Osteoblast (primary cell): ENCODE data around the gene EHBP1. TPM values are rescaled to one million over a fixed set of nuclear protein-coding genes. Genes with fewer than 3 reads are reported as not detected.
A peak's percentile ranks its signal among the peaks of the same experiment; 100 is the strongest.

Experiments
- DNase-seq: peaks from one replicate; pipeline ENCODE4 v3.0.0; 2011; ENCODE audit warnings: low spot score, mixed read lengths; ENCODE audit not compliant: insufficient read length; ENCODE audit errors: missing footprints
- H2AFZ ChIP-seq: 2 replicates; pipeline ENCODE4 v1.6.0; 2011; ENCODE audit warnings: mild to moderate bottlenecking, low read length
- H3K27ac ChIP-seq: 2 replicates; pipeline ENCODE4 v1.5.1; 2011; ENCODE audit warnings: mild to moderate bottlenecking, low read depth, low read length, moderate library complexity
- H3K27me3 ChIP-seq: 2 replicates; pipeline ENCODE4 v1.6.0; 2012; ENCODE audit warnings: mild to moderate bottlenecking, control low read depth, inconsistent platforms, low read length, moderate library complexity; ENCODE audit not compliant: insufficient read depth
- H3K36me3 ChIP-seq: 2 replicates; pipeline ENCODE4 v1.5.1; 2011; ENCODE audit warnings: mild to moderate bottlenecking, low read length, control low read depth, moderate library complexity; ENCODE audit not compliant: insufficient read depth
- H3K4me1 ChIP-seq: 2 replicates; pipeline ENCODE4 v1.5.1; 2011; ENCODE audit warnings: mild to moderate bottlenecking, low read length, control low read depth, moderate library complexity; ENCODE audit not compliant: insufficient read depth
- H3K4me2 ChIP-seq: 2 replicates; pipeline ENCODE4 v1.6.0; 2011; ENCODE audit warnings: mild to moderate bottlenecking, low read length; ENCODE audit not compliant: insufficient read depth
- H3K4me3 ChIP-seq: fragments of 200-600 bp; sonication (generic); 3 replicates; pipeline ENCODE4 v1.5.1; 2012; ENCODE audit warnings: mild to moderate bottlenecking, low read length, inconsistent platforms; ENCODE audit not compliant: insufficient read depth
- H3K79me2 ChIP-seq: 2 replicates; pipeline ENCODE4 v1.6.0; 2012; ENCODE audit warnings: mild to moderate bottlenecking, low read length, control low read depth, inconsistent platforms; ENCODE audit not compliant: insufficient read depth
- H3K9me3 ChIP-seq: 2 replicates; pipeline ENCODE4 v1.5.1; 2011; ENCODE audit warnings: low read depth, low read length, control low read depth
- H4K20me1 ChIP-seq: 2 replicates; pipeline ENCODE4 v1.6.0; 2012; ENCODE audit warnings: mild to moderate bottlenecking, low read length, control low read depth; ENCODE audit not compliant: insufficient read depth
- CTCF ChIP-seq: IDR thresholded peaks from 2 replicates; pipeline ENCODE4 v1.5.1; 2011; ENCODE audit warnings: mild to moderate bottlenecking, low read depth, low read length, moderate library complexity; ENCODE audit errors: extremely low read depth
- total RNA-seq: library from RNA; depleted of rRNA; stranded (reverse); fragments of >200 nt; gene quantifications from 2 replicates; pipeline ENCODE4 v1.2.3, GENCODE V29; 2012

Gene EHBP1
- total RNA-seq, 1 donor, result 96.3 TPM

- Histone ChIP-seq H3K4me1 (peaks cover 58% of the 10 kb centered on the region), H3K36me3 (no peaks in the 10 kb centered on the region), H4K20me1 (no peaks in the 10 kb centered on the region), H3K79me2 (no peaks in the 10 kb centered on the region), H3K9me3 (no peaks in the 10 kb centered on the region), H3K4me2 (peak overlapping the region; percentile 64), H3K27ac (peak overlapping the region; percentile 89), H3K4me3 (peak overlapping the region; percentile 2), H2AFZ (peak overlapping the region; percentile 72), H3K27me3 (no peaks in the 10 kb centered on the region)
- DNase-seq, result peak; percentile 41
- TF ChIP-seq CTCF, result no peak
These were observed 44.8 kb upstream of the EHBP1 start for GRCh38 chr2:62660582-62661262.

GRCh38 chr2:62661263-62661635, 44.3 kb upstream of the EHBP1 start:
- DNase-seq, result no peak
- no peaks in the 10 kb centered on the region for H3K36me3 ChIP-seq
- H3K27me3 ChIP-seq, result no peaks in the 10 kb centered on the region
- H3K9me3 ChIP-seq, result no peaks in the 10 kb centered on the region
- peaks cover 58% of the 10 kb centered on the region for H3K4me1 ChIP-seq
- H3K79me2 ChIP-seq, result no peaks in the 10 kb centered on the region
- peak overlapping the region; percentile 2 for H3K4me3 ChIP-seq
- H3K27ac ChIP-seq, result peak overlapping the region; percentile 89
- peak overlapping the region; percentile 64 for H3K4me2 ChIP-seq
- no peaks in the 10 kb centered on the region for H4K20me1 ChIP-seq
- peak overlapping the region; percentile 72 for H2AFZ ChIP-seq
- no peak for TF ChIP-seq CTCF

GRCh38 chr2:62662131-62662530, 43.4 kb upstream of the EHBP1 start:
- no peaks in the 10 kb centered on the region for H3K79me2 ChIP-seq
- no peak overlapping the region for H3K4me3 ChIP-seq
- H3K36me3 ChIP-seq, result no peaks in the 10 kb centered on the region
- peak overlapping the region; percentile 6 for H3K27ac ChIP-seq
- H3K9me3 ChIP-seq, result no peaks in the 10 kb centered on the region
- peak overlapping the region; percentile 48 for H2AFZ ChIP-seq
- no peak overlapping the region for H3K4me2 ChIP-seq
- H3K27me3 ChIP-seq, result no peaks in the 10 kb centered on the region
- no peak for TF ChIP-seq CTCF
- DNase-seq, result no peak
- H3K4me1 ChIP-seq, result peaks cover 58% of the 10 kb centered on the region
- H4K20me1 ChIP-seq, result no peaks in the 10 kb centered on the region

- H2AFZ ChIP-seq, result peak overlapping the region; percentile 48
- H4K20me1 ChIP-seq, result no peaks in the 10 kb centered on the region
- H3K79me2 ChIP-seq, result no peaks in the 10 kb centered on the region
- no peak overlapping the region for H3K4me2 ChIP-seq
- no peak overlapping the region for H3K27ac ChIP-seq
- H3K4me3 ChIP-seq, result no peak overlapping the region
- H3K36me3 ChIP-seq, result no peaks in the 10 kb centered on the region
- no peaks in the 10 kb centered on the region for H3K27me3 ChIP-seq
- DNase-seq, result no peak
- no peaks in the 10 kb centered on the region for H3K9me3 ChIP-seq
- TF ChIP-seq CTCF, result no peak
- peaks cover 58% of the 10 kb centered on the region for H3K4me1 ChIP-seq
These were observed 43.0 kb upstream of the EHBP1 start for GRCh38 chr2:62662554-62662953.
